Adrenal gland (tissue), 5 donors: Measurements from ENCODE around the gene BCAS3.

ENCODE experiments used
- CTCF ChIP-seq, 6 experiments: fragments of 450-650 bp in 4 of 6; fragments of 200-600 bp in 2 of 6; sonication (generic) in 1 of 6; IDR thresholded peaks; 1 replicate in 5 of 6; 2 replicates in 1 of 6; pipeline versions ENCODE4 v1.5.1 to v1.8.0; 2016 to 2021; ENCODE audit warnings: antibody characterized with exemption in 6 of 6, mild to moderate bottlenecking in 2 of 6, moderate library complexity in 1 of 6
- POLR2A ChIP-seq, 2 donors: fragments of 450-650 bp; IDR thresholded peaks; one replicate each; pipeline ENCODE4 v1.6.1; 2017; ENCODE audit warnings: antibody characterized with exemption in 2 of 2, mild to moderate bottlenecking in 2 of 2, moderate library complexity in 1 of 2
- donor health status: DM: no; HTN: no; CAD: no.

- TF ChIP-seq POLR2A (IDR thresholded peaks at IDR 0.05) (no peak), CTCF (IDR thresholded peaks at IDR 0.05) (no peak)
Observed at GRCh38 chr17:60713608-60714007, 36.0 kb downstream of the BCAS3 start.
